SHP77 (cell line): ENCODE results near the gene USP6NL.

Experiments used
- DNase-seq, 2 experiments: peaks; one replicate each; lab custom pipeline; 2025; lab: John Stamatoyannopoulos, UW

Gene USP6NL

DNA sequence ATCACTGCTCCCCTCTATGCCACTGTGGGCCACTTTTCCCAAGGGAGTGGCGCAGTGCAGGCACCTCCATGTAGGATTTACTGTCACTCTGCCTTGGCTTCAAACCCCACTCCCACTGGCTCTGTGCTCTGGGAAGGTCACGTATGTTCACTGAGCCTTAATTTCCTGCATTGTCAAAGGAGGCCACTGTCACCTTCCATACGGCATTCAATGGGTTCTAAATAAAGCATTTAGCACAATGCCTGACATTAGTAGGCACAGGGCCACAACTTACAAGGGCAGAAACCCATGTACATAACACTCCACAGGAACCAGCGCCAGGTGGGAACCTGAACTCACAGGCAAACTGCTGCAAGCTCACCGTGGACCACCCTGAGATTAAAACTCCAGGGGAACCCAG, 196.4 kb downstream of the USP6NL start:
- no peak for DNase-seq

DNA sequence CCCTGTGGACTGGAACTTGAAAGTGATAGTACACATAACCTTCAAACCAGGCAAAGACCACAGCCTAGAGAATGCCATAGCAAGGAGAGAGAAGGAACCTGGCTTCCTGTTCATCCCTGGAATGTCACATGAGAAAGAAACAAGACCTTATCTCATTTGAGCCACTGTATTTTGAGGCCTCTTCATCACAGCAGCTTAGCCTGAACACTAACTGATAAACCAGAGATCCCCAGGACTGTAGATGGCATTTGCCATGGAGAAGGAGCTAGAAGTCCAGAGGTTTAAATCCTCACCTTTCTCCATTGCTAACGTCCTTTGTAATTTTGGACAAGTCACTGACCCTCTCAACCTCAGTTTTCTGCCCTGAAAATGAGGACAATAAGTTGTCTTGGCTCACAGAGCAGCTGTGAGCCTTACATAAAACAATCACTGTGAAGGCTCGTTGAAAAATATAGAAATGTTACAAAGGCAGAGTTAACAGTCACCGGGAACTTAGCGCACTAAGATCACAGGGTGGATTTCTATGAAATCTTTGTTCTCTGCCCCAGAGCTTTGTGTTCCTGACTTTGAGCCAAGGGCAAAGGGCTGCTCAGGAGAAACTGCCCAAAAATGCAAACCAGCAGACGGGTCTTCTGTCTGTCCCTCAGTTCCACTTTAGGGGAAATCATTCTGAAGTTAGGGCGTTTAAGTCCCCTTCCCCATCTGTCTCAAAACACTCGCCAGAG, 197.0 kb downstream of the USP6NL start:
- no peak for DNase-seq

DNA sequence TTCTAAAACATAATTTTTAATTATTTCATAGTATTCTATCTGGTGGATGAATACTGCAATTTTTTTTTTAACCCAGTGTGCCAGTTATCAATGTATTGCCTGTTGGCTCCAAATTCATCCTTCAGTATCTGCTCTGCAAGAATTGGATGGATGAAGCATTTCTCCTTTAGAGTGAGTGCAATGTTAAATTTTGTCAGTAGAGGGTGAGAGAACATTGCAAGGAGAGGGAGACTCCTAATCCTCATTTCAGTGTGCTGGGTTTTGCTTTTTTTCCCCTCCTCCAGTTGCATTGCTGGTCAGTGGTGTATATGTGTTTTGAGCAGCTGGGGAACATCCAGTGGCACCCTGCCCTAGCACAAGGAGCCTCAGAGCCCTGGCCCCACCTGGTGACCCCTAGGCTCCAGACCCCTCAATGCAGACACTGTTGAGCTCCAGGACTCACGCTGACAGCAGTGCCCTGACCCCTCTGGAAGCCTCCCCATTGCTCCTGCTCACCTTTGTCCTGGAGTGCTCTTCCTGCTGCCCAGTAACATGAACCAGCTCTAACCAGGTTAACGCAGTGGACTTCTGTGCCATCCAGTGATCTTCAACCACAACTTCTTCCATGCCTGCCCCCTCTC, 199.4 kb downstream of the USP6NL start:
- no peak for DNase-seq

DNA sequence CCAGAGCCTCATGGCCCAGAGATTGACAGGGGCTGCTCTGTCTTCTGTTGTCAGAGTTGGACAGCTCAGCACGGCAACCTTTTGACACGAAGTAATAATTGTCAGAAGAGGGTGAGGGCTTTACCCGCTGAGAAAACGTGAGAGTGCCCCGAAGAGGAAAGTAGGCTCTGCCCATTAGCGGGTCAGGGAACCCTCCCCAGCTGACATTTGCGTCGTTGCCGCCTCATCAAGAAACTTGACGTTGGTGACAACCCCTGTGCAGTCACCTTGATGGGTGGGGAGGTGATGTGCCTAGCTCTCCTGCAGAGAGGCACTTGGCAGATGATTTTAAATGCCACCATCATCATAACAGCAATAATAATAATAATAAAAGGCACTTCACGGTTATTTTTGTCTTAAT, 202.1 kb downstream of the USP6NL start:
- no peak for DNase-seq

DNA sequence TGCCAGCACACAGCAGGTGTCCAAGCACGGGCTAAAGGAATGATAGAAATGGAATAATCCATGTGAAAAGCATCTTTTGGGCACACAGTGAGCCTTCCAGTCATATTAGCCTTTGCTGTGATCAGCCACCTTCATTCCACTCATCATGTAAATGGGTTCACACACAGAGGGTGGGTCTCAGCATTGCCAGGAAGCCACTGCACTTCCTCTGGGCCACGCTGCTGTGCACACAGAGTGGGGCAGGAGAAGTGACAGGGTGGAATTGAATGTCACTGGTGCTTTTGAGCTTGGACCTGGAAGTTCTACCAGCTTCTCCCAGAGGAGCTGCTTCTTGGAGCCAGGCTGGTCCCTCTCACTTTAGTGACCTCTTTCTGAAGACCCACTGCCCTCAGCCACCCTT, 203.5 kb downstream of the USP6NL start:
- DNase-seq: no peak

DNA sequence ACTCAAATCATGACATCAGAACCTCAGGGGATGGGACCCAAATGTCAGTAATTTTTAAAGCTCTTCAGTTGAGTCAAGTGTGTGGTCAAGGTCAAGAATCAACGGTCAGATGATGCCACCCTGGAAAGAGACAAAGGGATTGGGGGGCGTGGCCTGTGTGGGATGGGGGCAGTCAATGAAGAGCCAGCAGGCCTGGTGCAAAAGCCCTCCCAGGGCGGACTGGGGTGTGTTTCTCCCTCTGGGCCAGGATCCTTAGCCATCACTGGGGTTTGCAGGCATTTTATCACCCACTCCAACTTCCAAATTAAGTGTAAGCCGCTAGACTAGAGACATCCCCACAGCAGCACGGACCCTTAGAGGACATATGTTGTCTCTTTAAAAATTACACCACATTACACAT, 204.7 kb downstream of the USP6NL start:
- no peak for DNase-seq

DNA sequence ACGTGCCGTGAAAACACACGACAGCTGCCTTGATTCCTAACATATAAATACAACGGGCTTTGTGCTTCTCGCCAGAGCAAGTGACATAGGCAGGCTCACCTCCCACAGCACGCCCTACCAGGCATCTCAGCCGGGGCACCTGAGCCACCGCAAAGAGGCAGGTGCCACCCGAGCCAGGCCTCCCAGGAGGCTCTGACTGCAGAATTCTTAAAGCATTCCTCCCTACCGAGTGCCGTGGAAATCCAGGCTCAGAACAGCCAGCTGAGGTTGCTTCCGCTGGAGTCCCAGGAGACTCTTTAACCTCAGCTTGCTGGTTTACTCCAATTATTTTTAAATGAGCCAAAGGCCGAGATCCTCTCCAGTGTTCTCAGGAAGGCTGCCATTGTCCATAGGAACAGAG, 206.5 kb downstream of the USP6NL start:
- no peak for DNase-seq
